HepG2 (cell line): ENCODE data around the gene LCP2. TPM values are rescaled to one million over a fixed set of nuclear protein-coding genes. Genes with fewer than 3 reads are reported as not detected.

Source experiments
- ATAC-seq: fragments of 200-7000 bp; cut with Tn5 transposase; 3 replicates; pipeline ENCODE4 v1.9.1; 2020; ENCODE audit warnings: mild to moderate bottlenecking, moderate library complexity
- BruUV-seq: library from RNA; stranded (reverse); fragments of 400-500 nt; replicated peaks from 2 replicates; lab custom pipeline; 2021; lab: Mats Ljungman, UMichigan
- CTCF ChIA-PET: fragments of 300-600 bp; formaldehyde crosslinking; extraction: SDS; loops from one replicate; lab custom pipeline; 2021; ENCODE audit warnings: low total read pairs, inconsistent platforms, low intra/inter-chr PET ratio; lab: Yijun Ruan, JAX
- POLR2A ChIA-PET: fragments of 350-600 bp; sonication (Branson Sonifier 250); formaldehyde crosslinking; loops from one replicate; lab custom pipeline; 2020; ENCODE audit warnings: antibody characterized with exemption, inconsistent platforms; lab: Yijun Ruan, JAX
- DNase-seq: peaks from one replicate; pipeline ENCODE4 v3.0.0-alpha.2; 2015; ENCODE audit warnings: low spot score
- FAIRE-seq: peaks from 3 replicates; lab custom pipeline; 2011; peaks lifted over from hg19 to GRCh38; lab: Jason Lieb, UNC
- H2AFZ ChIP-seq: one replicate; pipeline ENCODE4 v1.6.1; 2011; ENCODE audit warnings: low read length, inconsistent platforms
- H3K27ac ChIP-seq: fragments of 300-600 bp; 3 replicates; pipeline ENCODE4 v1.8.0; 2011; ENCODE audit warnings: mixed run types, mild to moderate bottlenecking, mixed read lengths, low read length, inconsistent platforms; ENCODE audit not compliant: insufficient read depth; ENCODE audit errors: extremely low read length
- H3K27me3 ChIP-seq, 2 experiments: fragments of 200-600 bp in 1 of 2; 2 replicates in 1 of 2; 3 replicates in 1 of 2; pipeline versions ENCODE4 v1.6.0 to v1.8.0; 2011; ENCODE audit warnings: low read length in 2 of 2, mild to moderate bottlenecking in 2 of 2, moderate library complexity in 2 of 2, inconsistent platforms in 1 of 2; ENCODE audit not compliant: insufficient read depth in 2 of 2, control insufficient read depth in 1 of 2
- H3K36me3 ChIP-seq, 2 experiments: fragments of 200-600 bp in 1 of 2; replicated peaks in 1 of 2; 2 replicates in 1 of 2; 3 replicates in 1 of 2; pipeline versions ENCODE4 v1.5.1 to v1.8.0; 2011; ENCODE audit warnings: low read length in 2 of 2, inconsistent platforms in 1 of 2; ENCODE audit not compliant: insufficient read depth in 2 of 2, control insufficient read depth in 1 of 2
- H3K4me1 ChIP-seq: 2 replicates; pipeline ENCODE4 v1.5.1; 2012; ENCODE audit warnings: low read length, inconsistent platforms; ENCODE audit not compliant: insufficient read depth
- H3K4me2 ChIP-seq: 2 replicates; pipeline ENCODE4 v1.6.0; 2011; ENCODE audit warnings: low read depth, low read length, inconsistent platforms
- H3K4me3 ChIP-seq, 3 experiments: fragments of 200-600 bp in 1 of 3; sonication (generic), shearing (Covaris generic) in 1 of 3; replicated peaks in 1 of 3; 2 replicates each; pipeline ENCODE4 v1.5.1; 2011 to 2016; ENCODE audit warnings: low read length in 3 of 3, inconsistent platforms in 2 of 3, low read depth in 2 of 3, mild to moderate bottlenecking in 2 of 3, control low read depth in 1 of 3, mixed read lengths in 1 of 3; ENCODE audit not compliant: insufficient read depth in 1 of 3
- H3K79me2 ChIP-seq: one replicate; pipeline ENCODE4 v1.6.1; 2011; ENCODE audit warnings: low read length, inconsistent platforms; ENCODE audit not compliant: insufficient read depth
- H3K9ac ChIP-seq: 2 replicates; pipeline ENCODE4 v1.6.0; 2011; ENCODE audit warnings: mild to moderate bottlenecking, low read depth, low read length, inconsistent platforms; ENCODE audit not compliant: insufficient read depth
- H3K9me3 ChIP-seq: 2 replicates; pipeline ENCODE4 v1.5.1; 2012; ENCODE audit warnings: mild to moderate bottlenecking, low read length
- H4K20me1 ChIP-seq: 2 replicates; pipeline ENCODE4 v1.6.0; 2011; ENCODE audit warnings: inconsistent platforms, mild to moderate bottlenecking, low read length, moderate library complexity; ENCODE audit not compliant: insufficient read depth
- FOXO1 ChIP-seq: sonication (generic); formaldehyde crosslinking; IDR thresholded peaks from 2 replicates; pipeline ENCODE4 v1.4.0; 2020; ENCODE audit warnings: missing genetic modification reagents
- GABPA ChIP-seq, 2 experiments: IDR thresholded peaks; 2 replicates each; pipeline ENCODE4 v1.6.1; 2011 to 2016; ENCODE audit warnings: low read depth in 2 of 2, low read length in 1 of 2, missing biosample characterization in 1 of 2, missing genetic modification characterization in 1 of 2
- ZNF101 ChIP-seq: sonication (generic); formaldehyde crosslinking; IDR thresholded peaks from 2 replicates; pipeline ENCODE4 v1.4.0; 2020; ENCODE audit warnings: mild to moderate bottlenecking, low read depth, missing genetic modification reagents, borderline replicate concordance
- ZNF383 ChIP-seq: sonication (generic); formaldehyde crosslinking; IDR thresholded peaks from 2 replicates; pipeline ENCODE4 v1.4.0; 2020; ENCODE audit warnings: missing genetic modification reagents, mild to moderate bottlenecking, borderline replicate concordance
- WGBS: methylation state at CpG from one replicate; pipeline ENCODE4 v1.1.6; 2017; ENCODE audit warnings: low lambda C conversion rate; 5-methylcytosine and 5-hydroxymethylcytosine counted together
- in situ Hi-C: cut with HindIII; loops from 2 replicates; pipeline ENCODE4 v1.10.0; 2017; ENCODE audit warnings: low pct_unique_long_range_greater_than_20kb; ENCODE audit not compliant: extremely low pct_ligation_motif_present
- intact Hi-C: fragments of 100-400 bp; cut with micrococcal nuclease; formaldehyde crosslinking; loops from one replicate; pipeline ENCODE4 v1.10.0; 2022; ENCODE audit not compliant: unreplicated experiment
- polyA plus RNA-seq, 8 experiments: library from polyadenylated mRNA; depleted of rRNA in 3 of 8; stranded (reverse) in 7 of 8; unstranded in 1 of 8; fragments of >200 nt; fragmentation: Illumina TruSeq in 4 of 8; extraction: Trizol in 4 of 8; gene quantifications; 2 replicates each; pipeline versions ENCODE4 v1.2.1 to v1.2.3, GENCODE V29; 2011 to 2016; ENCODE audit warnings: low read depth in 4 of 8, missing spikeins in 1 of 8, mixed read lengths in 1 of 8; ENCODE audit not compliant: insufficient read depth in 1 of 8
- total RNA-seq, 5 experiments: library from RNA; depleted of rRNA; stranded (reverse); fragments of >200 nt; fragmentation: Illumina TruSeq; extraction: Trizol; gene quantifications; 2 replicates each; pipeline ENCODE4 v1.2.3, GENCODE V29; 2016; ENCODE audit warnings: low read depth in 1 of 5
- TF ChIP-seq, protein P1 (sequence below), 2 experiments: fragments of 450-650 bp in 1 of 2; sonication (generic) in 1 of 2; formaldehyde crosslinking in 1 of 2; IDR thresholded peaks; 2 replicates each; pipeline versions ENCODE4 v1.6.1 to v1.8.0; 2016 to 2022; ENCODE audit warnings: antibody characterized with exemption in 1 of 2, mild to moderate bottlenecking in 1 of 2, missing genetic modification reagents in 1 of 2
- TF ChIP-seq, protein P2 (sequence below): sonication (generic); formaldehyde crosslinking; IDR thresholded peaks from 2 replicates; pipeline ENCODE4 v1.4.0; 2020; ENCODE audit warnings: missing genetic modification reagents

The LCP2 gene
- total and polyA plus RNA-seq, 2 of the 13 experiments (the other 11 are each of a cell fraction or from before 2014, with no cell fraction given) = not detected

DNA sequence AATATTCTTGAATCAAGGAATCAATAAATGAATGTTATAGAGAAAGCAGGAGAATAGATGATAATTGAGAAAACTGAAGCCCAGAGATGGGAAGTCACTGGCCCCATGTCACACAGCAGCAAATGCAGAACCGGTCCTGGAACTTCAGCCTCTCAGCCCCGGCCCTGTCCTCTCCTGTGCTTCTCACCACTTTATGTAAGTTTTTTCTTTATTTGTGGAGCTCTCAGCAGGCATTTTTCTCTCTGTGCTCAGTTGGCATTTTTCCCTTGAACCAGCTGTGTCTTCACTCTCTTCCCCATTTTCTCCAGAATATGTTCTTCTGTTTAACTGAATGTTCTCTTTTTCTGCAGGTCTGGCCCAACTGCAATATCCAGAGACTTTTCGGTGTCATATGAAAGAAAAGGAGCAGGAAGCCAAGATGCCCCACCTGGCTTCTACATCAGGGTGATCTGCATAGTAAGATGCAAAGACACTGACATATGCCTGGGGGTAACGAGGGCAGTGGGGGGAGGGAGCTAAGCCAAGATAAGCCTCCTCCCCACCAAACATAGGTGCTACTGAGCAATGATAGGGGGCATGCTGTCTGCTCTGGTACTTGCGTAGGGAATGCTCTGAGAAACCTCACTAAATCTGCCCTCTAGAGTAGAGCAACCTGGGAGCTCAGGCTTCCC is 12.8 kb upstream of the LCP2 start:
- no peak overlapping the region for H3K4me3 ChIP-seq
- no peaks in the 10 kb centered on the region for H3K9me3 ChIP-seq
- ChIA-PET CTCF (no interaction called here), POLR2A (no interaction called here)
- no peak overlapping the region for H3K4me2 ChIP-seq
- intact Hi-C loops (no loop called here), in situ Hi-C loops (no loop called here)
- no peak for FAIRE-seq
- no TSS peak for BruUV-seq
- H3K9ac ChIP-seq = no peak overlapping the region
- no peaks in the 10 kb centered on the region for H3K36me3 ChIP-seq
- H3K27me3 ChIP-seq = no peaks in the 10 kb centered on the region
- H3K27ac ChIP-seq = no peak overlapping the region
- DNase-seq = no peak
- no peaks in the 10 kb centered on the region for H4K20me1 ChIP-seq
- TF ChIP-seq FOXO1 (CRISPR knock-in tag) (no peak), ZNF101 (CRISPR knock-in tag) (no peak), GABPA (IDR thresholded peaks at IDR 0.05; ENCODE audit: low read depth, low read length) (no peak), GABPA (CRISPR knock-in tag; IDR thresholded peaks at IDR 0.05; ENCODE audit: low read depth) (no peak), ZNF383 (CRISPR knock-in tag) (no peak)
- TF ChIP-seq, protein P1, sequence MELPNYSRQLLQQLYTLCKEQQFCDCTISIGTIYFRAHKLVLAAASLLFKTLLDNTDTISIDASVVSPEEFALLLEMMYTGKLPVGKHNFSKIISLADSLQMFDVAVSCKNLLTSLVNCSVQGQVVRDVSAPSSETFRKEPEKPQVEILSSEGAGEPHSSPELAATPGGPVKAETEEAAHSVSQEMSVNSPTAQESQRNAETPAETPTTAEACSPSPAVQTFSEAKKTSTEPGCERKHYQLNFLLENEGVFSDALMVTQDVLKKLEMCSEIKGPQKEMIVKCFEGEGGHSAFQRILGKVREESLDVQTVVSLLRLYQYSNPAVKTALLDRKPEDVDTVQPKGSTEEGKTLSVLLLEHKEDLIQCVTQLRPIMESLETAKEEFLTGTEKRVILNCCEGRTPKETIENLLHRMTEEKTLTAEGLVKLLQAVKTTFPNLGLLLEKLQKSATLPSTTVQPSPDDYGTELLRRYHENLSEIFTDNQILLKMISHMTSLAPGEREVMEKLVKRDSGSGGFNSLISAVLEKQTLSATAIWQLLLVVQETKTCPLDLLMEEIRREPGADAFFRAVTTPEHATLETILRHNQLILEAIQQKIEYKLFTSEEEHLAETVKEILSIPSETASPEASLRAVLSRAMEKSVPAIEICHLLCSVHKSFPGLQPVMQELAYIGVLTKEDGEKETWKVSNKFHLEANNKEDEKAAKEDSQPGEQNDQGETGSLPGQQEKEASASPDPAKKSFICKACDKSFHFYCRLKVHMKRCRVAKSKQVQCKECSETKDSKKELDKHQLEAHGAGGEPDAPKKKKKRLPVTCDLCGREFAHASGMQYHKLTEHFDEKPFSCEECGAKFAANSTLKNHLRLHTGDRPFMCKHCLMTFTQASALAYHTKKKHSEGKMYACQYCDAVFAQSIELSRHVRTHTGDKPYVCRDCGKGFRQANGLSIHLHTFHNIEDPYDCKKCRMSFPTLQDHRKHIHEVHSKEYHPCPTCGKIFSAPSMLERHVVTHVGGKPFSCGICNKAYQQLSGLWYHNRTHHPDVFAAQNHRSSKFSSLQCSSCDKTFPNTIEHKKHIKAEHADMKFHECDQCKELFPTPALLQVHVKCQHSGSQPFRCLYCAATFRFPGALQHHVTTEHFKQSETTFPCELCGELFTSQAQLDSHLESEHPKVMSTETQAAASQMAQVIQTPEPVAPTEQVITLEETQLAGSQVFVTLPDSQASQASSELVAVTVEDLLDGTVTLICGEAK (IDR thresholded peaks at IDR 0.05) = no peak
- TF ChIP-seq, protein P1 (CRISPR knock-in tag; IDR thresholded peaks at IDR 0.05) = no peak
- TF ChIP-seq, protein P2, sequence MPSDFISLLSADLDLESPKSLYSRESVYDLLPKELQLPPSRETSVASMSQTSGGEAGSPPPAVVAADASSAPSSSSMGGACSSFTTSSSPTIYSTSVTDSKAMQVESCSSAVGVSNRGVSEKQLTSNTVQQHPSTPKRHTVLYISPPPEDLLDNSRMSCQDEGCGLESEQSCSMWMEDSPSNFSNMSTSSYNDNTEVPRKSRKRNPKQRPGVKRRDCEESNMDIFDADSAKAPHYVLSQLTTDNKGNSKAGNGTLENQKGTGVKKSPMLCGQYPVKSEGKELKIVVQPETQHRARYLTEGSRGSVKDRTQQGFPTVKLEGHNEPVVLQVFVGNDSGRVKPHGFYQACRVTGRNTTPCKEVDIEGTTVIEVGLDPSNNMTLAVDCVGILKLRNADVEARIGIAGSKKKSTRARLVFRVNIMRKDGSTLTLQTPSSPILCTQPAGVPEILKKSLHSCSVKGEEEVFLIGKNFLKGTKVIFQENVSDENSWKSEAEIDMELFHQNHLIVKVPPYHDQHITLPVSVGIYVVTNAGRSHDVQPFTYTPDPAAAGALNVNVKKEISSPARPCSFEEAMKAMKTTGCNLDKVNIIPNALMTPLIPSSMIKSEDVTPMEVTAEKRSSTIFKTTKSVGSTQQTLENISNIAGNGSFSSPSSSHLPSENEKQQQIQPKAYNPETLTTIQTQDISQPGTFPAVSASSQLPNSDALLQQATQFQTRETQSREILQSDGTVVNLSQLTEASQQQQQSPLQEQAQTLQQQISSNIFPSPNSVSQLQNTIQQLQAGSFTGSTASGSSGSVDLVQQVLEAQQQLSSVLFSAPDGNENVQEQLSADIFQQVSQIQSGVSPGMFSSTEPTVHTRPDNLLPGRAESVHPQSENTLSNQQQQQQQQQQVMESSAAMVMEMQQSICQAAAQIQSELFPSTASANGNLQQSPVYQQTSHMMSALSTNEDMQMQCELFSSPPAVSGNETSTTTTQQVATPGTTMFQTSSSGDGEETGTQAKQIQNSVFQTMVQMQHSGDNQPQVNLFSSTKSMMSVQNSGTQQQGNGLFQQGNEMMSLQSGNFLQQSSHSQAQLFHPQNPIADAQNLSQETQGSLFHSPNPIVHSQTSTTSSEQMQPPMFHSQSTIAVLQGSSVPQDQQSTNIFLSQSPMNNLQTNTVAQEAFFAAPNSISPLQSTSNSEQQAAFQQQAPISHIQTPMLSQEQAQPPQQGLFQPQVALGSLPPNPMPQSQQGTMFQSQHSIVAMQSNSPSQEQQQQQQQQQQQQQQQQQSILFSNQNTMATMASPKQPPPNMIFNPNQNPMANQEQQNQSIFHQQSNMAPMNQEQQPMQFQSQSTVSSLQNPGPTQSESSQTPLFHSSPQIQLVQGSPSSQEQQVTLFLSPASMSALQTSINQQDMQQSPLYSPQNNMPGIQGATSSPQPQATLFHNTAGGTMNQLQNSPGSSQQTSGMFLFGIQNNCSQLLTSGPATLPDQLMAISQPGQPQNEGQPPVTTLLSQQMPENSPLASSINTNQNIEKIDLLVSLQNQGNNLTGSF (CRISPR knock-in tag) = no peak
- no peak overlapping the region for H2AFZ ChIP-seq
- H3K79me2 ChIP-seq = no peaks in the 10 kb centered on the region
- ATAC-seq = no peak
- 2% methylated on average over 4 of the region's 5 CpGs for WGBS
- H3K4me1 ChIP-seq = no peaks in the 10 kb centered on the region
